ENCODE results near the gene SYTL4. TPM values are rescaled to one million over a fixed set of nuclear protein-coding genes. Genes with fewer than 3 reads are reported as not detected.

Gene SYTL4
- total and polyA plus RNA-seq, 2 experiments from 2014 or later = 23.9 to 37.5 TPM

GRCh38 chrX:100648458-100649417, 83.2 kb downstream of the SYTL4 start:
- H3K27ac ChIP-seq = no peak overlapping the region
- H3K4me1 ChIP-seq (ENCODE audit: low read depth) = no peaks in the 10 kb centered on the region
- no peaks in the 10 kb centered on the region for H3K36me3 ChIP-seq
- H3K4me3 ChIP-seq = no peak overlapping the region
- H3K27me3 ChIP-seq = no peaks in the 10 kb centered on the region
- DNase-seq (ENCODE audit: low read depth in 1 of 2, low spot score in 1 of 2) = peak in 1 of 2 donors; percentile 81
- TF ChIP-seq CTCF (IDR thresholded peaks at IDR 0.05; ENCODE audit: low read depth, low read length) = no peak
- no peaks in the 10 kb centered on the region for H3K9me3 ChIP-seq (ENCODE audit: low read depth)

- no peaks in the 10 kb centered on the region for H3K4me1 ChIP-seq (ENCODE audit: low read depth)
- no peak overlapping the region for H3K4me3 ChIP-seq
- TF ChIP-seq CTCF (IDR thresholded peaks at IDR 0.05; ENCODE audit: low read depth, low read length) = no peak
Observed at GRCh38 chrX:100647739-100648138, 84.2 kb downstream of the SYTL4 start.

GRCh38 chrX:100647095-100647494, 84.8 kb downstream of the SYTL4 start:
- no peak overlapping the region for H3K4me3 ChIP-seq
- no peak overlapping the region for H3K27ac ChIP-seq
- no peaks in the 10 kb centered on the region for H3K36me3 ChIP-seq
- H3K4me1 ChIP-seq (ENCODE audit: low read depth) = no peaks in the 10 kb centered on the region
- H3K27me3 ChIP-seq = no peaks in the 10 kb centered on the region
- peak in 1 of 2 donors; percentile 80 for DNase-seq (ENCODE audit: low read depth in 1 of 2, low spot score in 1 of 2)
- H3K9me3 ChIP-seq (ENCODE audit: low read depth) = no peaks in the 10 kb centered on the region
- TF ChIP-seq CTCF (IDR thresholded peaks at IDR 0.05; ENCODE audit: low read depth, low read length) = peak; percentile 13

More at GRCh38 chrX:100647739-100648138, 84.2 kb downstream of the SYTL4 start:
- DNase-seq (ENCODE audit: low read depth in 1 of 2, low spot score in 1 of 2) = peak in 1 of 2 donors; percentile 32
- H3K27ac ChIP-seq = no peak overlapping the region
- no peaks in the 10 kb centered on the region for H3K9me3 ChIP-seq (ENCODE audit: low read depth)
- H3K27me3 ChIP-seq = no peaks in the 10 kb centered on the region
- no peaks in the 10 kb centered on the region for H3K36me3 ChIP-seq

GRCh38 chrX:100645106-100645505, 86.8 kb downstream of the SYTL4 start:
- H3K9me3 ChIP-seq (ENCODE audit: low read depth) = no peaks in the 10 kb centered on the region
- no peak for DNase-seq (ENCODE audit: low read depth in 1 of 2, low spot score in 1 of 2)
- no peak overlapping the region for H3K27ac ChIP-seq
- TF ChIP-seq CTCF (IDR thresholded peaks at IDR 0.05; ENCODE audit: low read depth, low read length) = no peak
- no peaks in the 10 kb centered on the region for H3K36me3 ChIP-seq
- H3K4me3 ChIP-seq = no peak overlapping the region
- no peaks in the 10 kb centered on the region for H3K27me3 ChIP-seq
- no peaks in the 10 kb centered on the region for H3K4me1 ChIP-seq (ENCODE audit: low read depth)

GRCh38 chrX:100643956-100644860, 87.7 kb downstream of the SYTL4 start, which contains the start of gene SRPX2:
SRPX2 (plus strand) TSS chrX:100644199; CDS start chrX:100646323, 2,124 bp downstream.
- no peak for TF ChIP-seq CTCF (IDR thresholded peaks at IDR 0.05; ENCODE audit: low read depth, low read length)
- H3K9me3 ChIP-seq (ENCODE audit: low read depth) = no peaks in the 10 kb centered on the region
- no peak within 1 kb of the TSS for H3K27ac ChIP-seq
- no peak within 1 kb of the TSS for H3K4me3 ChIP-seq
- H3K4me1 ChIP-seq (ENCODE audit: low read depth) = no peaks in the 10 kb centered on the region
- H3K27me3 ChIP-seq = no peaks in the 10 kb centered on the region
- no peaks in the 10 kb centered on the region for H3K36me3 ChIP-seq
- peak in 1 of 2 donors; percentile 89 for DNase-seq (ENCODE audit: low read depth in 1 of 2, low spot score in 1 of 2)
